GM12878 (cell line): ENCODE results near the gene HACD3. TPM values are rescaled to one million over a fixed set of nuclear protein-coding genes. Genes with fewer than 3 reads are reported as not detected.

Experiments used
- CHD1 ChIP-seq: IDR thresholded peaks from 2 replicates; pipeline ENCODE4 v1.6.1; 2012; ENCODE audit warnings: low read depth, low read length, improper control_type of control experiment
- ETV6 ChIP-seq, 2 experiments: fragments of 450-650 bp in 1 of 2; IDR thresholded peaks in 1 of 2; conservative IDR thresholded peaks in 1 of 2; 2 replicates each; pipeline ENCODE4 v1.6.1; 2014; ENCODE audit warnings: antibody characterized with exemption in 1 of 2, borderline replicate concordance in 1 of 2, low read depth in 1 of 2, mild to moderate bottlenecking in 1 of 2, moderate library complexity in 1 of 2
- IKZF2 ChIP-seq, 2 experiments: fragments of 450-650 bp; IDR thresholded peaks; 2 replicates each; pipeline ENCODE4 v1.6.1; 2017; ENCODE audit warnings: mild to moderate bottlenecking in 2 of 2, moderate library complexity in 2 of 2
- MTA3 ChIP-seq: IDR thresholded peaks from 2 replicates; pipeline ENCODE4 v1.6.1; 2012; ENCODE audit warnings: low read length, inconsistent platforms, borderline replicate concordance
- MXI1 ChIP-seq: fragments of 150-350 bp; IDR thresholded peaks from 2 replicates; pipeline ENCODE4 v1.6.1; 2011; ENCODE audit warnings: low read depth, mild to moderate bottlenecking, inconsistent platforms, low read length, improper control_type of control experiment
- MYC ChIP-seq: IDR thresholded peaks from 2 replicates; pipeline ENCODE4 v1.6.1; 2011; ENCODE audit warnings: mild to moderate bottlenecking, low read length, moderate library complexity, inconsistent platforms; ENCODE audit not compliant: insufficient read depth, insufficient replicate concordance, insufficient read length, severe bottlenecking
- NFYA ChIP-seq: IDR thresholded peaks from 2 replicates; pipeline ENCODE4 v1.6.1; 2011; ENCODE audit warnings: low read depth, mild to moderate bottlenecking, low read length, improper control_type of control experiment, borderline replicate concordance
- POLR2A ChIP-seq: IDR thresholded peaks from 2 replicates; pipeline ENCODE4 v1.6.1; 2011; ENCODE audit warnings: low read depth, mild to moderate bottlenecking, low read length
- POLR2AphosphoS2 ChIP-seq: IDR thresholded peaks from 2 replicates; pipeline ENCODE4 v1.6.1; 2011; ENCODE audit warnings: low read depth, mild to moderate bottlenecking, low read length, improper control_type of control experiment, moderate library complexity
- POLR2AphosphoS5 ChIP-seq: IDR thresholded peaks from 2 replicates; pipeline ENCODE4 v1.6.1; 2011; ENCODE audit warnings: mild to moderate bottlenecking, low read length, inconsistent platforms
- RFX5 ChIP-seq: IDR thresholded peaks from 2 replicates; pipeline ENCODE4 v1.6.1; 2011; ENCODE audit warnings: low read depth, low read length, improper control_type of control experiment
- SIN3A ChIP-seq: IDR thresholded peaks from 2 replicates; pipeline ENCODE4 v1.6.1; 2012; ENCODE audit warnings: low read depth, low read length, improper control_type of control experiment
- SREBF2 ChIP-seq: IDR thresholded peaks from 2 replicates; pipeline ENCODE4 v1.6.1; 2012; ENCODE audit warnings: mild to moderate bottlenecking, low read length
- SRF ChIP-seq, 2 experiments: IDR thresholded peaks; 2 replicates each; pipeline ENCODE4 v1.6.1; 2011; ENCODE audit warnings: low read depth in 2 of 2, low read length in 2 of 2, mild to moderate bottlenecking in 1 of 2, moderate library complexity in 1 of 2
- STAT1 ChIP-seq: fragments of 450-650 bp; conservative IDR thresholded peaks from 2 replicates; pipeline ENCODE4 v1.6.1; 2014; ENCODE audit warnings: antibody characterized with exemption, mild to moderate bottlenecking
- USF1 ChIP-seq: IDR thresholded peaks from 2 replicates; pipeline ENCODE4 v1.6.1; 2011; ENCODE audit warnings: borderline replicate concordance, low read depth, mild to moderate bottlenecking, moderate library complexity, mixed read lengths, low read length; ENCODE audit not compliant: insufficient read depth; ENCODE audit errors: extremely low read length
- USF2 ChIP-seq: IDR thresholded peaks from 2 replicates; pipeline ENCODE4 v1.6.1; 2011; ENCODE audit warnings: low read depth, low read length, improper control_type of control experiment, borderline replicate concordance
- ZBTB11 ChIP-seq: fragments of 450-650 bp; formaldehyde crosslinking; IDR thresholded peaks from 2 replicates; pipeline ENCODE4 v1.5.0; 2022; ENCODE audit warnings: mild to moderate bottlenecking, missing genetic modification characterization
- ZNF217 ChIP-seq: fragments of 450-650 bp; IDR thresholded peaks from 2 replicates; pipeline ENCODE4 v1.6.1; 2017; ENCODE audit warnings: antibody characterized with exemption, mild to moderate bottlenecking
- ZNF622 ChIP-seq: fragments of 450-650 bp; IDR thresholded peaks from 2 replicates; pipeline ENCODE4 v1.6.1; 2017; ENCODE audit warnings: mild to moderate bottlenecking, inconsistent platforms
- ZSCAN29 ChIP-seq: fragments of 450-650 bp; IDR thresholded peaks from 2 replicates; pipeline ENCODE4 v1.6.1; 2017; ENCODE audit warnings: mild to moderate bottlenecking, moderate library complexity
- polyA plus RNA-seq, 11 experiments: library from polyadenylated mRNA; depleted of rRNA in 4 of 11; unstranded in 6 of 11; stranded (reverse) in 5 of 11; fragments of >200 nt; fragmentation: Nextera tagmentation in 4 of 11; fragmentation: Illumina TruSeq in 1 of 11; extraction: Ambion mirVana in 4 of 11; extraction: Trizol in 1 of 11; gene quantifications; 1 replicate in 1 of 11; 2 replicates in 10 of 11; pipeline versions ENCODE4 v1.2.1 to v1.2.3, GENCODE V29; 2011 to 2016; ENCODE audit warnings: inconsistent platforms in 2 of 11, missing spikeins in 2 of 11, low read depth in 1 of 11
- total RNA-seq, 4 experiments: library from RNA; depleted of rRNA in 3 of 4; stranded (reverse); fragments of >200 nt in 3 of 4; fragmentation: Illumina TruSeq in 1 of 4; extraction: Trizol in 1 of 4; gene quantifications; 2 replicates each; pipeline versions ENCODE4 v1.2.1 to v1.2.3, GENCODE V29; 2013 to 2021

The HACD3 gene
- total and polyA plus RNA-seq, 10 of the 15 experiments (the other 5 are each of a cell fraction or from before 2014, with no cell fraction given), result 25.9 to 75.8 (median 48.3) TPM

- TF ChIP-seq SRF (IDR thresholded peaks at IDR 0.05; ENCODE audit: low read depth in 2 of 2, low read length in 2 of 2) (peak; percentile 31 to 85; a peak in 3 of 4 replicates), STAT1 (peak; percentile 98; the same call in 1 of the 2 replicates), POLR2A (peak; percentile 88), MXI1 (peak; percentile 73), SREBF2 (no peak; the same call in 1 of the 2 replicates), ZSCAN29 (0 out of 2 replicates have a peak, but pooled peaks have one; percentile 69), MYC (peak; percentile 66), POLR2AphosphoS2 (peak; percentile 72), USF2 (no peak), USF1 (no peak), ZNF622 (no peak), MTA3 (peak; percentile 73; the same call in 1 of the 2 replicates), RFX5 (peak; percentile 34; the same call in 1 of the 2 replicates), ZNF217 (peak; percentile 73), ZBTB11 (CRISPR knock-in tag) (peak; percentile 95), SIN3A (peak; percentile 82; the same call in 1 of the 2 replicates), CHD1 (no peak), IKZF2 (IDR thresholded peaks at IDR 0.05) (peak; percentile 89 to 90), ETV6 (conservative IDR thresholded peaks at IDR 0.05 in 1 of 2, IDR thresholded peaks at IDR 0.05 in 1 of 2; ENCODE audit: borderline replicate concordance in 1 of 2, low read depth in 1 of 2) (peak in 1 of 2 experiments; percentile 48; a peak in 1 of 4 replicates), POLR2AphosphoS5 (peak; percentile 87), NFYA (no peak)
Observed at GRCh38 chr15:65610871-65611718, 80.8 kb downstream of the HACD3 start, which contains the start of gene INTS14 (continued).
